Esophagus muscularis mucosa (tissue), 4 donors: Measurements from ENCODE around the gene SRPK3. TPM values are rescaled to one million over a fixed set of nuclear protein-coding genes. Genes with fewer than 3 reads are reported as not detected.

Experiments
- DNase-seq: peaks from one replicate; pipeline ENCODE4 v3.0.0-alpha.2; 2017; ENCODE audit errors: extremely low spot score
- H3K27ac ChIP-seq, 4 donors: fragments of 200-600 bp; sonication (generic); replicated peaks in 1 of 4; 1 replicate in 3 of 4; 2 replicates in 1 of 4; pipeline ENCODE4 v1.5.1; 2016 to 2019; ENCODE audit warnings: mild to moderate bottlenecking in 1 of 4
- H3K27me3 ChIP-seq, 4 donors: fragments of 200-600 bp; sonication (generic); one replicate each; pipeline versions ENCODE4 v1.5.1 to v1.6.0; 2016 to 2019
- H3K36me3 ChIP-seq, 4 donors: fragments of 200-600 bp; sonication (generic); one replicate each; pipeline ENCODE4 v1.5.1; 2016 to 2019
- H3K4me1 ChIP-seq, 4 donors: fragments of 200-600 bp; sonication (generic); one replicate each; pipeline ENCODE4 v1.5.1; 2016 to 2019
- H3K4me3 ChIP-seq, 4 donors: fragments of 200-600 bp; sonication (generic); 1 replicate in 2 of 4; 2 replicates in 2 of 4; pipeline ENCODE4 v1.5.1; 2016 to 2019; ENCODE audit warnings: mild to moderate bottlenecking in 4 of 4, moderate library complexity in 1 of 4
- H3K9me3 ChIP-seq, 4 donors: fragments of 200-600 bp; sonication (generic); 1 replicate in 3 of 4; 2 replicates in 1 of 4; pipeline ENCODE4 v1.5.1; 2016 to 2019
- CTCF ChIP-seq, 3 experiments: fragments of 200-600 bp in 2 of 3; fragments of 450-650 bp in 1 of 3; sonication (generic) in 2 of 3; IDR thresholded peaks; one replicate each; pipeline ENCODE4 v1.5.1; 2017 to 2019; ENCODE audit warnings: antibody characterized with exemption in 3 of 3, mild to moderate bottlenecking in 2 of 3, moderate library complexity in 1 of 3
- EP300 ChIP-seq: sonication (generic); formaldehyde crosslinking; IDR thresholded peaks from one replicate; pipeline ENCODE4 v1.6.1; 2017; ENCODE audit warnings: antibody characterized with exemption
- POLR2A ChIP-seq: fragments of 450-650 bp; IDR thresholded peaks from one replicate; pipeline ENCODE4 v1.6.1; 2017; ENCODE audit warnings: antibody characterized with exemption, moderate library complexity, mild to moderate bottlenecking, low read depth
- POLR2AphosphoS5 ChIP-seq, 2 donors: sonication (generic); formaldehyde crosslinking; IDR thresholded peaks; one replicate each; pipeline ENCODE4 v1.6.1; 2017; ENCODE audit warnings: antibody characterized with exemption in 2 of 2
- WGBS: methylation state at CpG from one replicate; pipeline ENCODE4 v1.1.5; 2018; 5-methylcytosine and 5-hydroxymethylcytosine counted together
- intact Hi-C: fragments of 100-400 bp; cut with DNase I; formaldehyde crosslinking; loops from one replicate; pipeline ENCODE4 v1.15.1; 2023
- total RNA-seq, 4 donors: library from RNA; depleted of rRNA; stranded (reverse); fragments of >200 nt; gene quantifications; one replicate each; pipeline versions ENCODE4 v1.1.0 to v1.2.1, GENCODE V29; 2016

Gene SRPK3
- total RNA-seq, 4 donors from 2014 or later = 0.52 to 2.2 (median 1.1) TPM

GRCh38 chrX:153801669-153802068 lies 20.8 kb downstream of the SRPK3 start:
- Histone ChIP-seq H3K27me3 (no peaks in the 10 kb centered on the region), H3K9me3 (peaks cover 0 to 9% (median 0%) of the 10 kb centered on the region in 4 donors), H3K36me3 (peaks cover 0 to 45% (median 30%) of the 10 kb centered on the region in 4 donors), H3K4me1 (peaks cover 0 to 10% (median 7%) of the 10 kb centered on the region in 4 donors), H3K27ac (no peak overlapping the region), H3K4me3 (no peak overlapping the region)
- TF ChIP-seq EP300 (no peak), POLR2A (no peak), CTCF (IDR thresholded peaks at IDR 0.05) (no peak), POLR2AphosphoS5 (IDR thresholded peaks at IDR 0.05) (no peak)
- intact Hi-C loops = no loop called here
- no peak for DNase-seq
- WGBS = 83% methylated on average over 3 of the region's 8 CpGs

GRCh38 chrX:153802513-153803045 lies 21.7 kb downstream of the SRPK3 start:
- Histone ChIP-seq H3K36me3 (peaks cover 0 to 39% (median 22%) of the 10 kb centered on the region in 4 donors), H3K9me3 (peaks cover 0 to 2% (median 0%) of the 10 kb centered on the region in 4 donors), H3K4me1 (peaks cover 0 to under 1% (median under 1%) of the 10 kb centered on the region in 4 donors), H3K4me3 (no peak overlapping the region), H3K27ac (no peak overlapping the region), H3K27me3 (no peaks in the 10 kb centered on the region)
- no peak for DNase-seq
- WGBS = 72% methylated on average over 12 of the region's 14 CpGs
- TF ChIP-seq EP300 = no peak
- no peak for TF ChIP-seq POLR2A
- no peak for TF ChIP-seq CTCF (IDR thresholded peaks at IDR 0.05)
- TF ChIP-seq POLR2AphosphoS5 (IDR thresholded peaks at IDR 0.05) = no peak
- intact Hi-C loops = no loop called here

- TF ChIP-seq POLR2AphosphoS5 (IDR thresholded peaks at IDR 0.05) = no peak
- TF ChIP-seq POLR2A = no peak
- no peak for TF ChIP-seq CTCF (IDR thresholded peaks at IDR 0.05)
- TF ChIP-seq EP300 = no peak
- 94% methylated on average over 68 of the region's 87 CpGs for WGBS
- Histone ChIP-seq H3K36me3 (peaks cover 0 to 30% (median 13%) of the 10 kb centered on the region in 4 donors), H3K27me3 (no peaks in the 10 kb centered on the region), H3K4me1 (no peaks in the 10 kb centered on the region), H3K27ac (no peak overlapping the region), H3K4me3 (no peak overlapping the region), H3K9me3 (no peaks in the 10 kb centered on the region)
- no peak for DNase-seq
- intact Hi-C loops = no loop called here
Measured at GRCh38 chrX:153803211-153804099, 22.6 kb downstream of the SRPK3 start.

GRCh38 chrX:153804100-153804595 lies 23.3 kb downstream of the SRPK3 start:
- Histone ChIP-seq H3K9me3 (no peaks in the 10 kb centered on the region), H3K4me1 (no peaks in the 10 kb centered on the region), H3K27me3 (no peaks in the 10 kb centered on the region), H3K27ac (no peak overlapping the region), H3K4me3 (no peak overlapping the region), H3K36me3 (peaks cover 0 to 25% (median 6%) of the 10 kb centered on the region in 4 donors)
- intact Hi-C loops = no loop called here
- WGBS = 94% methylated on average over 13 of the region's 34 CpGs
- TF ChIP-seq POLR2A (no peak), POLR2AphosphoS5 (IDR thresholded peaks at IDR 0.05) (no peak), EP300 (no peak), CTCF (IDR thresholded peaks at IDR 0.05) (no peak)
- no peak for DNase-seq
